UCSD-AML1 (cell line): Measurements from ENCODE around the gene CD247.

Source experiments
- DNase-seq: peaks from one replicate; lab custom pipeline; 2025; ENCODE audit not compliant: unreplicated experiment; lab: John Stamatoyannopoulos, UW

CD247 gene

GRCh38 chr1:167440776-167441175 is 77.6 kb downstream of the CD247 start:
- no peak for DNase-seq

DNA sequence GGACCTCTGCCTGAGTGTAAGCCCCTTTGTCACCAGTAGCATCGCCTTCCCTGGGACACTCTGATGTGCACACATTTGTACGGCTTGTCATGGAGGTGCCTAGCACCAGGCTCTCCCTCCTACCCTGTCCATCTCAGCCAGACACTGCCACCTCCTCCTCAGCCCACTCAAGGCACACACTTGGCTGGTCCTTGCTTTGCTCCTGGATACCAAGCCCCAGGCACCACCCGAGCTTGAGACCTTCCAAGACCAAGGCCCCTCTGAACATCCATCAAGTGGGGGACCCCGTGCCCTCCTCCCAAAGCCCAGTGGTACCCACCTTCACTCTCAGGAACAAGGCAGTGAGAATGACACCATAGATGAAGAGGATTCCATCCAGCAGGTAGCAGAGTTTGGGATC is 78.0 kb downstream of the CD247 start:
- no peak for DNase-seq

- DNase-seq: peak; percentile 42
These were observed 78.9 kb downstream of the CD247 start for GRCh38 chr1:167439301-167439988.

- no peak for DNase-seq
These were observed 79.9 kb downstream of the CD247 start for GRCh38 chr1:167438171-167439138.

DNA sequence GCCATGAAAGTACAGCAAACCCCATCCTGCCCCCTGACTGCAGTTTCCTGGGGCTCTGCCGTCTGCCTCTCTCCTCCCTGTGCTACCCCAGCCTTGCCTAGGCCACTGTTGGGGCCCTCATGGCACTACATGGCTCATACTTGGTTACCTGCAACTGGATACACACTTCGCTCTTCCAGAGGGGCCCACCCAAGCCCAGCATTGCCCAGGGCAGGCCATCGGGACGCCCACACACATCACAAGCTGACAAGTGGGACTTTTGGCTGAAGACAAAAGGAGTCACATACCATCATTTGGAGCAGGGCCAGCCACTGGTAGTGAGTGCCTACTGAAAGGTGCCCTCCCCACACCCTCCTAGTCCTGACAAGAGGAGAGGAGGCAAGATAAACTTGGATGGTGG is 82.8 kb downstream of the CD247 start:
- no peak for DNase-seq

DNA sequence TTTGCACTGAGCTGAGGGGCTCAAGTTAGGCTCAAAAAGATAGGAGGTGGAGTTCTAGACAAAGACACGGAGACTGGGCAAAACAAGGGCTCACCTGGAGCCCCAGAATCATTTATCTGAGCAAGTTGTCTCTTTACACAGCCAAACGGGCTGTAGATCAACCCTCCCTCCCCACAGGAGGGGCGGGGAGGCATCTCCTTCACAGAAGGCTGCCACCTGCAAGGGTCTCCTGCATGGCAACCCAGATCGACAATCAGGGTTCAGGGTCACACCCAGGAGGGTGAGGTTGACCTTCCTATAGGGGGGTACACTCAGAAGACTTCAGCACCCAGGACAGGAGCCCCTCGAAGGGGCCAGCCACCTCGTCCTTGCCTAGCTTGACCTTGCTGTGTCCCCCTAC is 84.0 kb downstream of the CD247 start:
- no peak for DNase-seq

- no peak for DNase-seq
These were observed 84.4 kb downstream of the CD247 start for GRCh38 chr1:167433884-167434283.

DNA sequence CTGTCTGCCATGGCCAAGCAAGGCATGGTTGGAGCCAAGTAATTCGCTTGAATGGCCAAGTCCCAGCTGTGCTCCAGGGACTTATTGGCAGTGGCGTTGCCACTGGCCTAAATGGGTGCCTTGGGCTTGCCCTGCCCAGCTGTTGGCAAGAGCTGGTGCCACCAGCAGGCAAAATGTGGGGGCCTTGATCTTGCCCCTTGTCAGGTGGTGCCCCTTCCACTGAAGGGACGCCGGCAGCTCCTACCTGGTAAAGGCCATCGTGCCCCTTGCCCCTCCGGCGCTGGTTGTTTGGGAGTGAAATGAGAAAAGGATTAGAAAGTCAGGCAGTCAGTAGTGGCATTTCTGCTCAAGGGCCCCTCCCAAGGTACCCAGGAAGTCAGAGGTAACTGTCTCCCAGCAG is 85.5 kb downstream of the CD247 start:
- DNase-seq: no peak

- no peak for DNase-seq
These were observed 86.2 kb downstream of the CD247 start for GRCh38 chr1:167431909-167432650.

GRCh38 chr1:167431261-167431908 is 86.9 kb downstream of the CD247 start:
- no peak for DNase-seq

DNA sequence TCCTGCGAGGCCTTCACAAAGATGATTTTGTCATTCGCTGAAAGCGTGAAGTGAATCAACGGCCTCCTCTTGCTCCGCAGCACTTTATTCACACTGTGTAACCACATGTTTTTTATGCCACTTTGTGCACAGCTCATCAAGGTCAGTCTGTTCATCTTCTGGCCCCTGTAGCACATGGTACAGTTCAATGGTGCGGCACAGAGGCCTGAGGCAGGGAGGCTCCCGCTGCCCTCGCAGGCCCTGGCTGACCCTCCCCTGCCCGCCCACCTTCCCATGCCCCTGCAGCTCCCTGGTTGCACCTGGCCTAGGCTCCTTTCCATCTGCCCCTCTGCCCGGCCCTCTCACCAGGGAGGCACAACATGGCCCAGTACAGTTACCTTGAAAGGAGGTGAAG is 87.5 kb downstream of the CD247 start:
- no peak for DNase-seq

DNA sequence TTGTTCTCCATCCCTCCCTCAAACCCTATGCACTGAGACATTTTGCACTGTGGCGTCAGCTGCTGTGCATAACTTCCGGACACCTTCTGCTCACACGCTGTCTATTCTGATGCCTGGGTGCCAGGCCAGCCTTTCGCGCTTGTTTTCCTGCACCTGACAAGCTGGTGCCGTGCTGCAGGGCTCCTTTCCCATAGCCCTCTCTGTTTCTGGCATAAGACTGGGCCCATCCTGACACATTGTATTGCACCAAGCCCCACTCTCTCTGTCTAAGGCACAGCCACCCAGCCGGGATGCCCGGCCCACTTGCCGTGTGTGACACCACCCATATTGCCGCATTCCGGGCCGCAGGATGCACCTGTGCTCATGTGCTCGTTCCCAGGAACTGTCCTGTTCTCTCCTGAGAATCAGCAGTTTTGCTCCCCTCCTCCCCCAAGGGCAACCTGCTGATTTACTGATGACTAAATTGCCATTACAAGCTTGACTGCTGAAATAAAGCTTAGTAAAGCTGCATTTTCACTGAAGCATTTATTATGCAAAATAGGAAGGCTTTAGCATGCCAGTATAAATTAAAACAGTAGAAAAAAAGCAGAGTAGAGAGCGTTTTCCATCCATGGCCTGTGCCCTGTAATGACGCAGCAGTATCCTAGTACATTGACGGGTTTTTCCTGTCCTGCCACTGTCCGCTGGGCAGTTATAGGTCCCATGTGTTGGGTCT is 88.0 kb downstream of the CD247 start:
- DNase-seq: no peak

GRCh38 chr1:167429612-167430011 is 88.7 kb downstream of the CD247 start:
- no peak for DNase-seq

- no peak for DNase-seq
These were observed 89.9 kb downstream of the CD247 start for GRCh38 chr1:167428395-167428794.

DNA sequence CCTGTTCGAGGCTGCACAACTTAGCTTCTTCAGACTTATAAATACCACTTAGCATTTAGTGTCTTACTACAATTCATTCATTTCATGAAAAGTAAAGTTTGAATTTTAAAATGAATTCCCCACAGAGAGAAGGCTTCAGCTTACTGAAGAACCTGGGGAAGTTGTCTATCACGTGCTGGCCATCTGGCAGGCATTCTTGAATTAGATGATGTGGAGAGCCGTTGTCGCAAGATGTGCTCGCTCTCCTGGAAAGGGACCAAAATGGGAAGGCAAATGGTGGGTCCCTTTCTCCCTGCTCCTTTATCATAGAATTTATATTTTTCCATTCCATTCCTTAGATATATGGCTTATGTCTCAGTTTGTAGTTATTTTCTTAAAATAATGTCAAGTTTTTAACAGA is 90.5 kb downstream of the CD247 start:
- no peak for DNase-seq

- no peak for DNase-seq
These were observed 91.6 kb downstream of the CD247 start for GRCh38 chr1:167426716-167427115.

- no peak for DNase-seq
These were observed 92.8 kb downstream of the CD247 start for GRCh38 chr1:167425482-167425881.

GRCh38 chr1:167423684-167424619 is 94.4 kb downstream of the CD247 start:
- DNase-seq: no peak

DNA sequence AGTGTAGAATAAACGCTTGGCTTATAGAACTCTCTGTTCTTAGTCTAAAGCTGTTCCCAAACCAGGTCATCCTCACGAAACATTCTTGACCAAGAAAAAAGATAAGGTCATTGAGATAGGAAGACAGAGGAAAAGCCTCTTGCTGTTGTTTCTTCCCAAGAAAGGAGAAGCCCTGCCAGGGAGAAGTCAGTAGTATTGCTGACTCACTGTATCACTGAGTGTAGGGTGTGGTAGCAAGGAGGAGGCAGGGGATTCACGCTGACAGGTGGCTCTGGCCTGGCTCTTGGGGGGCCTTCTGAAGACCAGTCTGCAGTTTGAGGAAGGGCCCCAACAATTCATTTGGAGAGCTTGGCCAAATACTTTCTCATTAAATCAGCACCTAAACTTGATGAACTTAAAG is 97.8 kb downstream of the CD247 start:
- no peak for DNase-seq
